GM12891 (cell line): ENCODE results near the gene TEK.

Source experiments
- POLR2A ChIP-seq: IDR thresholded peaks from 2 replicates; pipeline ENCODE4 v1.6.1; 2011; ENCODE audit warnings: low read depth, low read length, control low read depth
- POLR2AphosphoS5 ChIP-seq: IDR thresholded peaks from 2 replicates; pipeline ENCODE4 v1.6.1; 2011; ENCODE audit warnings: low read depth, low read length, control low read depth
- TAF1 ChIP-seq: IDR thresholded peaks from 2 replicates; pipeline ENCODE4 v1.6.1; 2011; ENCODE audit warnings: low read depth, low read length, control low read depth

DNA sequence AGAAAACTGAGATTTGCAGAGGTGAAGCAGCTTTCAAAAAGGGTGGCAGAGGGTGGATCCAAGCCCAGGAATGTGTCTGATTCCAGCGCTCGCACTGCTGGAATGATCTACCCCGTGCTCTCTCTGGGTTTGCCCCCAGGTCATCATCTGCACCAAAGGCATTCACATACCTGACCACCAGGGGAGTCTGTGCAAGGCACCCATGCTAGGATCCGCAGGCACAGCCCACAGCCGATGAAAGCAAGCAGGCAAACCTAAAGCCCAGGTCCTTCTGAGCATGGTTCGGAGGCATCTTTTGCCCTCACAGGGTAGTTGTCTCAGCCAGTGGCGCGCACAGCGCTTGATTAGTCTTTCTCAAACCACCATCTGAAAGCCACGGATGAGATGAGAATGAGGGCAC is 56.6 kb downstream of the TEK start:
- no peak for TF ChIP-seq POLR2A
- TF ChIP-seq TAF1, result no peak
- TF ChIP-seq POLR2AphosphoS5, result no peak
